ENCODE data around the gene S100A1. TPM values are rescaled to one million over a fixed set of nuclear protein-coding genes. Genes with fewer than 3 reads are reported as not detected.

S100A1 gene
- total RNA-seq, 3 donors from 2014 or later (not counting 1 experiment from before 2014, with no cell fraction given): not detected

DNA sequence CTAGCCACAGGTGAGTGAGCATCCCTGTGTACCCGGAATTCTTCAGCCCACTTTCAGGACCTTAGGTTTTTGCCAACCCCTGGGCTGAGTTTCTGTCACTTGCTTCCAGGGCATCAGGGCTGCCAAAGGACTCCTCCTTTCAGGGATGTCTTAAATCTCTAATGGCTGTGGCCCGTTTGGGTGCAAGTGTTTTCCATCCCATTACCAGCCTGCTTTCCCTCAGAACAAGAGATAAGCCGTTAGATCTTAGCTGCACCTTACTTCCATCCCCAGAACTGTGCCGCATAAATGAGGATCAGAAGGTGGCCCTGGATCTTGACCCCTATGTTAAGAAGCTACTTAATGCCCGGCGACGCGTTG lies 30.9 kb downstream of the S100A1 start:
- Histone ChIP-seq H3K27me3 (ENCODE audit: control insufficient read depth, insufficient read depth, low read length) (no peaks in the 10 kb centered on the region), H3K27ac (ENCODE audit: low read length) (peak overlapping the region; percentile 76), H3K36me3 (ENCODE audit: control insufficient read depth, insufficient read depth, low read length) (peaks cover 37% of the 10 kb centered on the region), H3K4me1 (ENCODE audit: control insufficient read depth, insufficient read depth, low read length) (peaks cover 18% of the 10 kb centered on the region), H3K9me3 (ENCODE audit: control insufficient read depth, insufficient read depth, low read length) (no peaks in the 10 kb centered on the region), H3K4me3 (ENCODE audit: low read length) (peak overlapping the region; percentile 73)
- no peak for DNase-seq
- WGBS (ENCODE audit: insufficient coverage): 58% methylated on average over 8 of the region's 8 CpGs
- Mint-ChIP-seq H3K4me3 (peak overlapping the region; percentile 92), H3K27me3 (ENCODE audit: low read depth in 2 of 2) (no peaks in the 10 kb centered on the region), H3K27ac (peak overlapping the region; percentile 79 to 93), H3K4me1 (peaks cover 7 to 13% of the 10 kb centered on the region in 2 donors), H3K36me3 (no peaks in the 10 kb centered on the region), H3K9me3 (no peaks in the 10 kb centered on the region)
- no peak for ATAC-seq
- intact Hi-C loops (cut with micrococcal nuclease): no loop called here
- TF ChIP-seq, protein P1, sequence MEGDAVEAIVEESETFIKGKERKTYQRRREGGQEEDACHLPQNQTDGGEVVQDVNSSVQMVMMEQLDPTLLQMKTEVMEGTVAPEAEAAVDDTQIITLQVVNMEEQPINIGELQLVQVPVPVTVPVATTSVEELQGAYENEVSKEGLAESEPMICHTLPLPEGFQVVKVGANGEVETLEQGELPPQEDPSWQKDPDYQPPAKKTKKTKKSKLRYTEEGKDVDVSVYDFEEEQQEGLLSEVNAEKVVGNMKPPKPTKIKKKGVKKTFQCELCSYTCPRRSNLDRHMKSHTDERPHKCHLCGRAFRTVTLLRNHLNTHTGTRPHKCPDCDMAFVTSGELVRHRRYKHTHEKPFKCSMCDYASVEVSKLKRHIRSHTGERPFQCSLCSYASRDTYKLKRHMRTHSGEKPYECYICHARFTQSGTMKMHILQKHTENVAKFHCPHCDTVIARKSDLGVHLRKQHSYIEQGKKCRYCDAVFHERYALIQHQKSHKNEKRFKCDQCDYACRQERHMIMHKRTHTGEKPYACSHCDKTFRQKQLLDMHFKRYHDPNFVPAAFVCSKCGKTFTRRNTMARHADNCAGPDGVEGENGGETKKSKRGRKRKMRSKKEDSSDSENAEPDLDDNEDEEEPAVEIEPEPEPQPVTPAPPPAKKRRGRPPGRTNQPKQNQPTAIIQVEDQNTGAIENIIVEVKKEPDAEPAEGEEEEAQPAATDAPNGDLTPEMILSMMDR (IDR thresholded peaks at IDR 0.05): no peak

DNA sequence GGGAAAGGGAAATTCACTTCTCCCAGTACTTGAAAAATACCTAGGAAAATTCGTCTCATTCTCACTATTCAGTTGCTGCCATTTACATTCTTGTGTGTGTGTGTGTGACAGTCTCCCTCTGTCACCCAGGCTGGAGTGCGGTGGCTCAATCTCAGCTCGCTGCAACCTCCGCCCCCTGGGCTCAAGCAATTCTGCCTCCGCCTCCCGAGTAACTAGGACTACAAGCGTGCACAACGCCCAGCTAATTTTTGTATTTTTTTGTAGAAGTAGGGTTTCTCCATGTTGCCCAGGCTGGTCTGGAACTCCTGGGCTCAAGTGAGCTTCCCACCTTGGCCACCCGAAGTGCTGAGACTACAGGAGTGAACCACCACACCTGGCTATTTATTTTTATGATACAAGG lies 31.4 kb downstream of the S100A1 start:
- DNase-seq: no peak
- H3K4me1 Mint-ChIP-seq: peaks cover 7 to 13% of the 10 kb centered on the region in 2 donors
- H3K27me3 Mint-ChIP-seq (ENCODE audit: low read depth in 2 of 2): no peaks in the 10 kb centered on the region
- H3K36me3 Mint-ChIP-seq: no peaks in the 10 kb centered on the region
- intact Hi-C loops (cut with micrococcal nuclease): no loop called here
- H3K9me3 Mint-ChIP-seq: no peaks in the 10 kb centered on the region
- Histone ChIP-seq H3K4me1 (ENCODE audit: control insufficient read depth, insufficient read depth, low read length) (peaks cover 18% of the 10 kb centered on the region), H3K4me3 (ENCODE audit: low read length) (no peak overlapping the region), H3K36me3 (ENCODE audit: control insufficient read depth, insufficient read depth, low read length) (peaks cover 42% of the 10 kb centered on the region), H3K9me3 (ENCODE audit: control insufficient read depth, insufficient read depth, low read length) (no peaks in the 10 kb centered on the region), H3K27me3 (ENCODE audit: control insufficient read depth, insufficient read depth, low read length) (no peaks in the 10 kb centered on the region), H3K27ac (ENCODE audit: low read length) (no peak overlapping the region)
- TF ChIP-seq, protein P1 (IDR thresholded peaks at IDR 0.05): no peak
- H3K27ac Mint-ChIP-seq: peak overlapping the region; percentile 79 to 93
- ATAC-seq: no peak
- H3K4me3 Mint-ChIP-seq: peak overlapping the region; percentile 92
- 96% methylated on average over 6 of the region's 9 CpGs for WGBS (ENCODE audit: insufficient coverage)

DNA sequence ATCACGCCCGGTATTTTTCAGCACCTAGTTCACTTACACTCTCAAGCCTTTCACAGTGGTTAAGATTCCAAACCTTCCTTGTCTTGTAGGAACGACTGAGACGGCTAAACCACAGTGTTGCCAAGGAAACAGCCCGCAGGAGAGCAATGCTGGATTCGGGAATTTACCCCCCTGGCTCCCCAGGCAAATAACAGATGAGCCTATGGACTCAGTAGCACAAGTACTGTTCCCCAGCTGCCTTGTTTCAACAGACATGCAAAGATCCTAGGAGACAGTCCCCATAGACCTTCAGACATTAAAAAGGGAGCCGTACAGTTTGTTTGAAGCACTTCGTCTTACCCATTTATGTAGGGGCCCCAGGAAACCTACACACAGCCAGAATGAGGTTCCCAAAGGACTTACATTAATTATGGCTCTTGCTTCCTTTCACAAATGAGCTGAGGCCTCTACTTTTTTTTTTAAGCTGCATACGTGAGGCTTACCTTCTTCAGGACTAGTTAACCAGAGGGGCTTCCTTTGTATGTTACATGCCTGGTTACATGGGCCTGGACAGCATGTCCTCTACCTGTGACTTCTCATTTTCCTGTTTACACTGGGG lies 33.0 kb downstream of the S100A1 start:
- no peak for DNase-seq
- Mint-ChIP-seq H3K36me3 (no peaks in the 10 kb centered on the region), H3K4me1 (peaks cover 7 to 13% of the 10 kb centered on the region in 2 donors), H3K9me3 (no peaks in the 10 kb centered on the region), H3K4me3 (peak overlapping the region; percentile 74), H3K27me3 (ENCODE audit: low read depth in 2 of 2) (no peaks in the 10 kb centered on the region), H3K27ac (peak overlapping the region; percentile 20 to 67)
- Histone ChIP-seq H3K4me3 (ENCODE audit: low read length) (no peak overlapping the region), H3K36me3 (ENCODE audit: control insufficient read depth, insufficient read depth, low read length) (peaks cover 57% of the 10 kb centered on the region), H3K27ac (ENCODE audit: low read length) (no peak overlapping the region), H3K4me1 (ENCODE audit: control insufficient read depth, insufficient read depth, low read length) (peaks cover 18% of the 10 kb centered on the region), H3K27me3 (ENCODE audit: control insufficient read depth, insufficient read depth, low read length) (no peaks in the 10 kb centered on the region), H3K9me3 (ENCODE audit: control insufficient read depth, insufficient read depth, low read length) (no peaks in the 10 kb centered on the region)
- intact Hi-C loops (cut with micrococcal nuclease): no loop called here
- 87% methylated on average over 9 of the region's 9 CpGs for WGBS (ENCODE audit: insufficient coverage)
- no peak for ATAC-seq
- TF ChIP-seq, protein P1 (IDR thresholded peaks at IDR 0.05): no peak

DNA sequence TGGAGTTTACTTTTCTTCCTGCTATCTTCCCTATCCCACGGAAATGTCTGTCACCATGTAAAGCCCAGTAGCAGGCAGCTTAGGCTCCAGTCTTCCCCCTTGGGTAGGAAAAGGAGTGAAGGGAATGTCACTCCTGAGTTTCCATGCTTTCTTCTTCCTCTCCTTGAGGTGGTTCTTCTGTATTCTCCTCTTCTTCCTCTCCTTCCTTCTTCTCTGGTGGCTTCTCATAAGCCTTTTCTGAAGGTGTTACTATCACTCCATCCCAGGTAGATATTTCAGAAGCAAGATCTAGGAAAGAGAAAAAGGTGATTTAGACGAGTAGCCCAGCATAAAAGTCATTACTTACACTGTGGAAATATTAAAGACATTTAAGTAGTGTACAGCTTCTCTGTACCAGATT lies 34.0 kb downstream of the S100A1 start:
- intact Hi-C loops (cut with micrococcal nuclease): no loop called here
- TF ChIP-seq, protein P1 (IDR thresholded peaks at IDR 0.05): no peak
- DNase-seq: no peak
- Histone ChIP-seq H3K4me3 (ENCODE audit: low read length) (no peak overlapping the region), H3K4me1 (ENCODE audit: control insufficient read depth, insufficient read depth, low read length) (peaks cover 18% of the 10 kb centered on the region), H3K36me3 (ENCODE audit: control insufficient read depth, insufficient read depth, low read length) (peaks cover 68% of the 10 kb centered on the region), H3K9me3 (ENCODE audit: control insufficient read depth, insufficient read depth, low read length) (no peaks in the 10 kb centered on the region), H3K27ac (ENCODE audit: low read length) (no peak overlapping the region), H3K27me3 (ENCODE audit: control insufficient read depth, insufficient read depth, low read length) (no peaks in the 10 kb centered on the region)
- no peak overlapping the region for H3K4me3 Mint-ChIP-seq
- H3K4me1 Mint-ChIP-seq: peaks cover 7 to 13% of the 10 kb centered on the region in 2 donors
- no peak for ATAC-seq
- no CpG with 5 or more reads among the region's 2 CpGs for WGBS (ENCODE audit: insufficient coverage)
- H3K27me3 Mint-ChIP-seq (ENCODE audit: low read depth in 2 of 2): no peaks in the 10 kb centered on the region
- H3K27ac Mint-ChIP-seq: peak overlapping the region in 1 of 2 donors; percentile 20
- no peaks in the 10 kb centered on the region for H3K36me3 Mint-ChIP-seq
- H3K9me3 Mint-ChIP-seq: no peaks in the 10 kb centered on the region

Measured in natural killer cell (primary cell).